GM19035 (cell line): ENCODE results near the gene IL31RA.
"Not testable (repeated sequence)": the region's sequence is repeated elsewhere in the genome, so short reads cannot be mapped to it uniquely, and the experiment has no call there.

Source experiments
- ATAC-seq: cut with Tn5 transposase; IDR thresholded peaks from one replicate; pipeline ENCODE4 v1.9.1; 2021; ENCODE audit not compliant: unreplicated experiment

IL31RA gene

GRCh38 chr5:55923865-55924500 is 72.8 kb downstream of the IL31RA start:
- ATAC-seq = no peak

DNA sequence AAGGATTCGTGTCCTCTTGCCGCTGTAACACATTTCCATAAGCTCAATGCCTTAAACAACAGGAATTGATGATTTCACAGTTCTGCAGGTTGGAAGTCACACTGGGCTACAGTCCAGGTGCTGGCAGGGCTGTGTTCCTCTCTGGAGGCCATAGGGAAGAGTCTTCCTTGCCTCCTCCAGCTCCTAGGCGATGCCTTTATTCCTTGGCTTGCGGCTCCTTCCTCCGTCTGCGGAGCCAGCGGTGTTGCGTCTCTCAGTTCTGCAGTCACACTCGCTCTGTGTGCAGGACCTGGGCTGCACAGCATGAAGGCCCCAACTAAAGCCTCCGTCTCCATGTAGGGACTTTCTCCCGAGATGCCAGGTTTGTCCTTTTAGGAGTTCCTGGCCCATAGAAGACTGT is 73.6 kb downstream of the IL31RA start:
- no peak for ATAC-seq

- ATAC-seq = no peak
Observed at GRCh38 chr5:55925181-55925580, 74.0 kb downstream of the IL31RA start.

GRCh38 chr5:55925712-55926111 is 74.6 kb downstream of the IL31RA start:
- ATAC-seq = no peak

DNA sequence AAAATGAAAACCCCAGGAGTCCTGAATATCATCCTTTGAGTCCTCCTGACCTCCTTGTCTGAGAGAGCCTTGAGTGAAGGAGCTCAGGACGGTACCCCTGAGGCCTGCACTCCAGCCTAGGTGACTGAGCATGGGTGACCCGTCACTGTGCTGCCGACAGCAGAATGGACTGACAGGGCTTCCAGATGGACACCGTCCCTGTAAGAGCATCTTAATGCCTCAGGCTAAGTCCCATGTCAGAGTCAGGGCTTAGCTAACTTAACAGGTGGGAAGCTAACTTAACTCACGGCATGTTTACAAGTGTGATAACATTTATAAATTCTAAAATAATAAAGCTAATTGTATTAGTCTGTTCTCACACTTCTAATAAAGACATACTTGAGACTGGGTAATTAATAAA is 75.3 kb downstream of the IL31RA start:
- no peak for ATAC-seq

DNA sequence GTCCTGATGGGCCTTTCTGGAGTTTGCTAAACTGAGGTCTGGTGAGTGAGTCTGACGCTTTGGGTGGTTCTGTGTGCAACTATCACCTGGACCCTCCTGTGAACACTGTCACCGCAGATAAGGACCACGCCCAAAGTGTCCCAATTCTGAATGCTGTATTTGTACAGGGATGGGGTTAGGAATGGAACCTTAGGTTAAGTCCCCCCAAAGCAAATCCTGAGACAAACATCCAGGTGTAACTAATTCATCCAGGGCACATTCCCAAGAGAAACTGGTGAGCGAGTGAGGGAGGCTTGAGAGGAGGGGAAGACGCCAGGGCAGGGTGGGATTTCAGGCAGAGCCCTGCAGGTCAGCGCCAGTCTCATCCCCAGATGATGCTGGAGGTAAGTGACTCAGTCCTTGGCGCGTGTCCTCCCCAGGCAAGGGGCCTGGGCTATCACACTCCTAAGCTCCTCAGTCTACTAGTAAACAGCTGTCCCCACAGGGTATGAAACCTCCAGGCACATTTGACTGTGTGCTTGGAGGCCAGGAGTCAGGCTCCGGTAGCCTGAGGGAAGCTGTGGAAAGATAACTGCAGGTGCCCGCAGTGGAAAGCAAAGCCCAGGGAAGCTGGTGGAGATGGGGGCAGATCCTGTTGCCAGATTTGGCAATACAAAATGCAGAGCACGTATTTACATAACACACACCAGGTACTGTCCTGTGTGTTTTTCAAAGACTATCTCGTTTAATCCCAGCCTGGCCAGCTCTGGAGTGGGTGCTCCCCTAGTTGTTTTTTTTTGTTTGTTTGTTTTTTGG is 76.9 kb downstream of the IL31RA start:
- ATAC-seq = no peak

DNA sequence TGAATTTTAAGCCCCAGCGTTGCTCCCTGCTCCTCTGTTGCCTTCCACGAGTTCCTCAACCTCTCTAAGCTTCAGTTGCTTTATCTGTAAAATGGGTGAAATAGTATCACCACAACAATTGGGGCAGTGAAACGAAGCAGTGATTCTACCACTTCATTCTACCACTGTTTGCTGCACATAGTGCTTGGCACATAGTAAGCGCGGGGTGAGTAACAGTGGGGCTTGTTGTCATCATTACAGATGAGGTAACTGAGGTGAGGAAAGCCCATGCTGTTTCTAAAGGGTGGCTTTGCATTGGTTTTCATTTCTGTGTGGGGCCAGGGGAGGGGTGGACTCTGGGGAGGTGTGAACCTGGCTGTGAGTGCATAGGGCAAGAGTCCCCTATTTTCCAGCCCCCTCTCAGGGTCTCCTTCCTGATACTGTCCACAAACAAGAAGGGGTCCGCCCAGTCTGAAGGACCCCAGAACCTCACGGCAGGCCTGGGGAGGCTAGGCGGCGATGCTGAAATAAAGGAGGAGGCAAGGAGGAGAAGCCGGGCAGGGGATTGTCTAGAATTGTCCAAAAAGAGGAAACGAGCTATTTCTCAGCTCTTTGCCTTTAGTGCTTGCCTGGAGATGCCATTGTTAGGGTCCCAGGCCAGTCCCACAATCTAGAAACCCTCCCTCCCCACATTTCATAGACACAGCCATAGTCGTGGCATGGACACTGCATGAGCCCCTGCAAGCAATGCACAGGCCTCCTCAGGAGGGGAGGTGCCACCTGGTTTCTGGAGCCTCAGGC is 78.1 kb downstream of the IL31RA start:
- no peak for ATAC-seq

- no peak for ATAC-seq
Observed at GRCh38 chr5:55932700-55933099, 81.5 kb downstream of the IL31RA start.

DNA sequence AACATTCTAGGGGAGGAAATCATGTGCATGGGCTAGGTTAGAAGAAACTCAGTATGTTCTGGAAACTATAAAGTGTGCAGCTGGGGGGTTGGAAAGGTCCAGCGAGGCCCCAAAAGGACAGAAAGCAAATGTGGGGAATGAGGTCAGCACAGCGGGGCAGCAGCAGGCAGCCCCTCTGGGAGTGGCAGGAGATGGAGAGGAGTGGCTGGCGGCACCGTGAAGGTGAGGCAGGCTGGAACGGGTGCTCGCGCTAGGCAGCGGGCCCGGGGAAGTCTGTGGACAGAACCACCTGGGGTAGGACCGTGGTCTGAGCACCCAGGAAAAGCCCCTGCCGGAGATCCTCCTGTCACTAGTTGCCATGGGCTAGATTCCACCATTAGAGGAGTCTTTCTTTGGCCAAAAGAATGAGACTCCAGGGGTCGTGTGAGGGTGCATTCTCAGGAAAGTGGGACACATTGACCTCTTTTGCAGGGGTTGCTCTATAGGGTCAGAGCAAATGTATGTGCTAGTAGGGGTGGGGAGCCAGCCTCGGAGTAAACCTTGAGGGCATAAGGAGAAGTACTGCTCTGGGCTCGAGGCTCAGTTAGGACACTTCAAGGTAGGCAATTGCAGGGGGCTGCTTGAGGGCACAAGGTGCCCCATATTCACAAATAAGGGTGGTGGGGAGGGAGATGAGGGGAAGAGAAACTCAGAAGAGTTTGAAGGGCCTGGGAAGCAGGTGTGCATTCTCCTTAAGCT is 82.4 kb downstream of the IL31RA start:
- ATAC-seq = no peak

GRCh38 chr5:55934115-55934613 is 83.0 kb downstream of the IL31RA start:
- no peak for ATAC-seq

GRCh38 chr5:55934720-55935119 is 83.6 kb downstream of the IL31RA start:
- ATAC-seq = no peak

DNA sequence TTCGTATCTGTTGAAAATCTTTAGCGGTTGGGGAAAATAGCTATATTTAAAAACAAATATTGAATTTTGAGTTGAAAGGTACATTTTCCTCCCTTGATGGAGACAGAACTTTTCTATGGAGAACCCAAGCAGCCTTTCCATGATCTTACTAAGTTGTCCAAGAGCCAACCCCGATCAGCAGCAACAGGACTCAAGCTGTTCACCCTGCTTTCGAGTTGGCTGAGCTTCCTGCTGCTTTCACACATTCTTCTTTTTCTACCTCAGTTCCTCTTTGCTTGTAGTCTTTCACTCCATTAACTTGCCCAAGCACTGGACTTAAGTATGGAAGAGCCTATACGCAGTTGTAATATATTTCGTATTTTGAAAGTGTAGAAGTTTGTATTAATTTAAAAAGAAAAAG is 84.2 kb downstream of the IL31RA start:
- ATAC-seq = no peak

DNA sequence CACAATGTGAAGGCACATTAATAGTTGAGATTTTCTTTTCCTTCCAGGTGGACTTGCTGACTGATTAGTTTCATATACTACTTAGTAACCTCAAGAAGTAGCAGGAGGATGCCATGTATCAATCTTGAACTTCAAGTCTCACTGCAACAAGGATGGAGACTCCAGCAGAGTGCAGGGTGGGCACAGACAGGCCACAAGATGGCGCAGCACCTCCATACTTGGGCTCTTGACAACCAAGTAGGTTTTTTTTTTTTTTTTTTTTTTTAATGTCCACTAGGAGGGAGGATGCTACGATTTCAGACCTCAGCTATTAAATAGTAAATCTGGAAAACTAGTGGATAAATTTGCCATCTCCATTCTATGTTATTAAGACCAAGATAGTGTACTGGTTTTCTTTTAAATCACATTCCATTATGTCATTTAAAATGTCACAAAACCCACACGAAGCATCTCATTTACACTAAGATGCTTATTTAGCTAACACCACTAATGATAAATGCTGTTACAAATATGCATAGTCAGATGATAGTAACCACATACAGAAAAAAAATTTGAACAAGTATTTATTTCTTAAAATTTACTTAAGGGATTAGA is 85.0 kb downstream of the IL31RA start:
- ATAC-seq = no peak

GRCh38 chr5:55937598-55937997 is 86.4 kb downstream of the IL31RA start:
- not testable (repeated sequence) for ATAC-seq

GRCh38 chr5:55941154-55941553 is 90.0 kb downstream of the IL31RA start:
- ATAC-seq = not testable (repeated sequence)

DNA sequence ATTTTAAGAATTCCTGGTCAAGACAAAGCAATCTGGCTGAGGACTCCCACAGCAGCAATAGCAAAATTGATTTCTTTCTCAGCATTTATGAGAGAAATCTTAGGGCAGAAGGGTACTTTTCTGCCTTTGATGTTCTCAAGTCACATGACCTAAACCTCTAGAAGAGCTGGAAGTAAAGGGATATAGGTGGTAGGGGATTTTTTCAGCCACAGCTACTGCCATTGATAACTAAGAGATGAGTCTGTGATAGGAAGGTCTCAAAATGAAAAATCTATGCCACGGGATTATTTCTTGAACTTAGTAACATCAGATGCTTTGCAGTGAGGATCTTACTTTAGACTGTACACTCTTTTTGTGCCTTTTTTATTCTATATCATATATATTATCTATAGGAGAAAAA is 108.1 kb downstream of the IL31RA start:
- ATAC-seq = no peak

DNA sequence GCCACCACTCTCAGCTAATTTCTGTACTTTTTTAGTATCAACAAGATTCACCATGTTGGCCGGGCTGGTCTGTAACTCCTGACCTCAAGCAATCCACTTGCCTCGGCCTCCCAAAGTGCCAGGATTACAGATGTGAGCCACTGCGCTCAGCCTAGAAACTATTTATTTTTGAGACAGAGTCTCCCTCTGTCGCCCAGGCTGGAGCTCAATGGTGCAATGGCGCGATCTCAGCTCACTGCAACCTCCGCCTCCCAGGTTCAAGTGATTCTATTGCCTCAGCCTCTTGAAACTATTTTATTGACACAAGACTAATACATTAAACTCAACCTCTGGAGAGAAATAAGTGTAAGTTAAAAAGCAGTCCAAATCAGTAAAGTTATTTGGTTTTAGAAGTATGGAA is 109.6 kb downstream of the IL31RA start:
- ATAC-seq = no peak

DNA sequence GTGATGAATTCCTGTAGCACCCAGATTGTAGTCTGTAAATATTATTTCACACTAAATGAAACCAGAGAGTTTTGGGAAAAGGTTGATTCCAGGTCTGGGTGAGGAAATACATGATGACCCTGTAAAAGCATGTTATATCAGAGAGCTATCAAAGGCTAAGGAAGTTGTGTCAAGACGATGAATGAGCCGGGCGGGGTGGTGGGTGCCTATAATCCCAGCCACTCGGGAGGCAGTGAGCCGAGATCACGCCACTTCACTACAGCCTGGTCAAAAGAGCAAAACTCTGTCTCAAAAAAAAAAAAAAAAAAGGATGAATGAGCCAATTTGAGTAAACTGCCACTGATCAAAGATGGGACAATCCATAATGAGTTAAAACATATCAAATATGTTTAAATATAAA is 114.4 kb downstream of the IL31RA start:
- ATAC-seq = no peak

DNA sequence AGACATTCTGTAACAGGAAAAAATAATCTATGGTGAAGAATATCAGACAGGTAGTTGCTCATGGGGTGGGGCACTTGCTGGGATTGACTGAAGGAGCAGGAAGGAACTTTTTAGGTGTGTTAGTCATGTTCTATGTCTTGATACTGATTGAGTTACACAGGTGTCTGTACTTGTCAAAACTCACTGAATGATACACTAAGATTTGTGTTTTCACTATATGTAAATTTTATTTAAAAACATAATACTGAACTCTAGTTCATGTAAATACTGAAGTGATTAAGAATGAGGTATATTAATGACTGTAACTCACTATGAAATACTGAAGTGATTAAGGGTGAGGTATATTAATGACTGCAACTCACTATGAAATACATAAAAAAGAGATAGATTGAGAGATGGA is 115.1 kb downstream of the IL31RA start:
- ATAC-seq = no peak

DNA sequence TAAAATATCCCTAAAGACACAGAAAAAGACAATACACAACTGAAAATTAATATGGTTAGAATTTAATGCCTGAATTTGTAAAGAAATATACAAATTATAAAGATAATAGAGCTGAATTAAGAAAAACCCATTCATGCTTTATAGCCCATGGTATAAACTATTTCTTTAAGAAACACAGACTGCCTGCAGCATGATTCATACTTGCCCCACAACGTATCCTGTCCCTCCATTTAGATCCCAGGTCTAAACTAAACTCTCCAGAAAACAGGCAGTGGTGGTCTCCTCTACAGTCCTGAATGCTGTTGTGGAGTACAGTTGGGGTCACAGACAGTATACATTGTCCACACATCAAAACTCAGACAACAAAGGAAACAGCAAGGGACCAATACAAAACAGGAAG is 118.8 kb downstream of the IL31RA start:
- no peak for ATAC-seq
